ENCODE measurements around the gene ZNF414.

Gene ZNF414

GRCh38 chr19:8473648-8474476 is 40.1 kb downstream of the ZNF414 start:
- no peak for DNase-seq (ENCODE audit: low read depth, low spot score)
- Histone ChIP-seq H3K4me3 (no peak overlapping the region), H3K9ac (ENCODE audit: insufficient read length) (no peak overlapping the region), H3K27ac (peak overlapping the region; percentile 60; the same call in 1 of the 2 replicates), H3K36me3 (ENCODE audit: insufficient read depth, low read length) (peaks cover 98% of the 10 kb centered on the region), H3K9me3 (ENCODE audit: low read depth, low read length) (no peaks in the 10 kb centered on the region)
- TF ChIP-seq FOXP2 (optimal IDR thresholded peaks at IDR 0.05; ENCODE audit: control extremely low read depth, extremely low read length, insufficient read depth) (no peak), EZH2 (IDR thresholded peaks at IDR 0.05) (no peak), POLR2AphosphoS5 (IDR thresholded peaks at IDR 0.05; ENCODE audit: borderline replicate concordance, low read depth, low read length) (no peak)

DNA sequence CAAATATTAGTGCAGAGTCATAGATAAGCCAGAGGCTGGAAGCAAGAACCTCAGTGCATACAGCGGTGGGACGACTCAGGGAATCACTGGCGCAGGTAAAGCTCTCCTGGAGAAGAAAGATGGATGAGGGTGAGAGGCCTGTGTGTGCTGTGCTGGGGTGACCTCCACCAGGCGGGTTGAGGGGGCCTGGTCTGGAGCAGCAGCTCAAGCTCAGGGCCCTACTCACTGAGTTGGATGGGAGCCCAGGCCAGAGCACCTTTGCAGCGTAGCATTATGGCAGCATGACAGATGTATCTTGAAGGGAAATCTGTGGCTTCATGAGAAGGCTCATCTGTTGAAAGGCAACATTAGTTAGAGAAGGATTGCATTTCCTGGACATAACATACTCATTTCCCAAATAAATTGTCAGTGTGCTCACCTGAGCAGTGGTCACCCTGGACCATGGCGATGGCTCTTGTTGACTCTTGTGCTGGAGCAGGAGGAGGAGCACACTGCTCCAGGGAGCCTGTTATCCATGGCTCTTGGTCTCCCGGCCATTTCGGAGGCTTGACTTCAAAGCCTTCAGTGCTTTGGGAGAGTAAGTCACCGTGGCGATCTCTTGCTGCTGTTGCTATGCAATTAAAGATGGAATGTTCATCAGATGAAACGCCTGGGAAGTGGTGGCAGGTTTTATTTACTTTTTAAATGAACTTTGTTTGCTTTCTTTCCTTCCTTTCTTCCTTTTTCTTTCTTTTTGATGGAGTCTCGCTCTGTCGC is 44.2 kb downstream of the ZNF414 start:
- Histone ChIP-seq H3K9me3 (ENCODE audit: low read depth, low read length) (no peaks in the 10 kb centered on the region), H3K4me3 (no peak overlapping the region), H3K9ac (ENCODE audit: insufficient read length) (no peak overlapping the region), H3K27ac (peak overlapping the region; percentile 98), H3K36me3 (ENCODE audit: insufficient read depth, low read length) (peaks cover 100% of the 10 kb centered on the region)
- TF ChIP-seq FOXP2 (optimal IDR thresholded peaks at IDR 0.05; ENCODE audit: control extremely low read depth, extremely low read length, insufficient read depth) (no peak), POLR2AphosphoS5 (IDR thresholded peaks at IDR 0.05; ENCODE audit: borderline replicate concordance, low read depth, low read length) (no peak), EZH2 (IDR thresholded peaks at IDR 0.05) (no peak)
- no peak for DNase-seq (ENCODE audit: low read depth, low spot score)

DNA sequence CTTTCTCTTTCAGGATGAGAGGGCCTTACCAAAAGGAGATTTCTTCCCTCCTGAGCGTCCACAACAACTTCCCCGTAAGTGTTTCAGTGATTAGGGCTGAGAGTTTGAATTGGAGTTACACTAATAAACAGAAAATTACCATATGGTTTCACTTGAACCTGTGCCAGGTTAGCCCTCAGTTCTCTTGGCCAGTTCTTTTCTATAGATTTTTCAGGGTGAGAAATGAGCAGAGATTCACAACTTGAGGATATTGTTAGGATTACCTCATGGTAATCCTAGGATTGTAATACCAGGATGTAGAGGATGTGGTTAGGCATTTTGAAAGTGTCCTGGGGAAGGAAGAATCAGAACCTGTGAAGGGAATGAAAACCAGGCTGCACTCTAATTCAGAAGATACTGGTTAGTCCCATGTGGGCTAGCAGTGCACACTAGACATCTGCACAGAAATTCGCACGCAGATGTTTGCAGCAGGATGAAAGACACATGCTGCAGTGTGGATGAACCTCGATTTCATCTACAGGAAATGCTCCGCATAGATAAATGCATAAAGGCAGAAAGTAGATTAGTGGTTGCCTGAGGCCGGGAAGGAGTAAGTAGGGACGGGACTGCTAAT is 45.1 kb downstream of the ZNF414 start:
- peak overlapping the region; percentile 98 for H3K27ac ChIP-seq
- TF ChIP-seq FOXP2 (optimal IDR thresholded peaks at IDR 0.05; ENCODE audit: control extremely low read depth, extremely low read length, insufficient read depth): peak; percentile 72
- TF ChIP-seq EZH2 (IDR thresholded peaks at IDR 0.05): no peak
- peak overlapping the region; percentile 57 for H3K9ac ChIP-seq (ENCODE audit: insufficient read length)
- peaks cover 100% of the 10 kb centered on the region for H3K36me3 ChIP-seq (ENCODE audit: insufficient read depth, low read length)
- no peaks in the 10 kb centered on the region for H3K9me3 ChIP-seq (ENCODE audit: low read depth, low read length)
- peak overlapping the region; percentile 50 for H3K4me3 ChIP-seq
- peak; percentile 90 for DNase-seq (ENCODE audit: low read depth, low spot score)

- H3K36me3 ChIP-seq (ENCODE audit: insufficient read depth, low read length): peaks cover 100% of the 10 kb centered on the region
- TF ChIP-seq POLR2AphosphoS5 (IDR thresholded peaks at IDR 0.05; ENCODE audit: borderline replicate concordance, low read depth, low read length) (no peak), EZH2 (IDR thresholded peaks at IDR 0.05) (no peak), FOXP2 (optimal IDR thresholded peaks at IDR 0.05; ENCODE audit: control extremely low read depth, extremely low read length, insufficient read depth) (no peak)
- no peaks in the 10 kb centered on the region for H3K9me3 ChIP-seq (ENCODE audit: low read depth, low read length)
- DNase-seq (ENCODE audit: low read depth, low spot score): no peak
- H3K4me3 ChIP-seq: peak overlapping the region; percentile 50
- H3K27ac ChIP-seq: peak overlapping the region; percentile 98
- peak overlapping the region; percentile 57 for H3K9ac ChIP-seq (ENCODE audit: insufficient read length)
These were observed 45.8 kb downstream of the ZNF414 start for GRCh38 chr19:8468124-8468523.

DNA sequence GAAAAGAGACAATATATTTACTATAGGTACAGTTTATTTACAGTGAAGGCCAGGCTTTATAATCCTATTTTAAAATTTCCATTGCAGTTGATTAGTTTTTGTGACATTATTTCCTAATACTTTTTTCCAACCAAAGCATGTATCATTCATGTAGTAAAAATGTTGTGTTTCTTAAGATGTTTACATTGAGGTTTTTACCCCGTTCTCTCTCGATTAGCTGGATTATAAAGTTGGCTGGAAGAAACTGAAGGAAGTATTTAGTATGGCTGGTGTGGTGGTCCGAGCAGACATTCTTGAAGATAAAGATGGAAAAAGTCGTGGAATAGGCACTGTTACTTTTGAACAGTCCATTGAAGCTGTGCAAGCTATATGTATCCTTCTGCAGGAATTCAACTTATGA is 47.9 kb downstream of the ZNF414 start:
- no peak overlapping the region for H3K4me3 ChIP-seq
- no peaks in the 10 kb centered on the region for H3K9me3 ChIP-seq (ENCODE audit: low read depth, low read length)
- H3K9ac ChIP-seq (ENCODE audit: insufficient read length): no peak overlapping the region
- TF ChIP-seq EZH2 (IDR thresholded peaks at IDR 0.05) (no peak), POLR2AphosphoS5 (IDR thresholded peaks at IDR 0.05; ENCODE audit: borderline replicate concordance, low read depth, low read length) (no peak), FOXP2 (optimal IDR thresholded peaks at IDR 0.05; ENCODE audit: control extremely low read depth, extremely low read length, insufficient read depth) (no peak)
- peak overlapping the region; percentile 82 for H3K27ac ChIP-seq
- DNase-seq (ENCODE audit: low read depth, low spot score): no peak
- peaks cover 99% of the 10 kb centered on the region for H3K36me3 ChIP-seq (ENCODE audit: insufficient read depth, low read length)

DNA sequence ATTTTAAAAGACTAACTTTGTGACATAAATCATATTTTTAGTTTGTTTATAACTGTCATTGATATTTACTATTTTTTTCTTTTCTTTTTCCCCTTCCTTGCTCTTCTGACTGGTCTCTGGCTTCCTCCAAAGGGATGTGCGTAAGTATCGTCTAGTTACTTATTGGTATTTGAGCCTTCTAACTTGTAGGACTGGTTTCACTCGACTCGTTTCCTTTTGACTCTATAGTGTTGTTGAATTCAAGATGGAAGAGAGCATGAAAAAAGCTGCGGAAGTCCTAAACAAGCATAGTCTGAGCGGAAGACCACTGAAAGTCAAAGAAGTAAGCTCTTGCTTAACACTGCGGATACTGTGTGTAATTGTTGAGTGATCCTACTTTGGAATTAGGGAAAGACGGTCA is 50.6 kb downstream of the ZNF414 start:
- H3K36me3 ChIP-seq (ENCODE audit: insufficient read depth, low read length): peaks cover 98% of the 10 kb centered on the region
- H3K4me3 ChIP-seq: no peak overlapping the region
- TF ChIP-seq POLR2AphosphoS5 (IDR thresholded peaks at IDR 0.05; ENCODE audit: borderline replicate concordance, low read depth, low read length) (no peak), EZH2 (IDR thresholded peaks at IDR 0.05) (no peak), FOXP2 (optimal IDR thresholded peaks at IDR 0.05; ENCODE audit: control extremely low read depth, extremely low read length, insufficient read depth) (no peak)
- no peak overlapping the region for H3K9ac ChIP-seq (ENCODE audit: insufficient read length)
- DNase-seq (ENCODE audit: low read depth, low spot score): no peak
- no peaks in the 10 kb centered on the region for H3K9me3 ChIP-seq (ENCODE audit: low read depth, low read length)
- H3K27ac ChIP-seq: peak overlapping the region; percentile 85; the same call in 1 of the 2 replicates

DNA sequence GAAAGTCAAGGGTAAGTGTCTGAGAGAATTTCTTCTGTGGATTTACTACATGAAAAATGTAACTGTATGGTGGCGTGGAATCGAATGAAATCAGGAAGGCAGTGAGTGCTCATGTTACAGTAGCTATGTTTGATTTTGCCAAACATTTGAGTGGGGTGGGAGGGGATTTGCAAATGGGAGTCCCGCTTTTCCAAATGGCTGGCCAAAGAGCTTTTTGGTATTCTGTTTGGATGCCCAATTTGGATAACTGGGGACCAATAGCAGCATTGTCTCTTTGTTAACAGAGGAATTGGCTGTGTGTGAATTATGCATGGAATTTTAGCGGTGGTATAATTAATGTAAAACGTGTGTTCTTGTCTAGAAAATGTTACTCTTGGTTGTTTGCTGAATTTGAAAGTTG is 51.4 kb downstream of the ZNF414 start:
- Histone ChIP-seq H3K4me3 (no peak overlapping the region), H3K36me3 (ENCODE audit: insufficient read depth, low read length) (peaks cover 98% of the 10 kb centered on the region), H3K9me3 (ENCODE audit: low read depth, low read length) (no peaks in the 10 kb centered on the region), H3K9ac (ENCODE audit: insufficient read length) (no peak overlapping the region), H3K27ac (peak overlapping the region; percentile 85)
- TF ChIP-seq FOXP2 (optimal IDR thresholded peaks at IDR 0.05; ENCODE audit: control extremely low read depth, extremely low read length, insufficient read depth): no peak
- no peak for TF ChIP-seq EZH2 (IDR thresholded peaks at IDR 0.05)
- no peak for TF ChIP-seq POLR2AphosphoS5 (IDR thresholded peaks at IDR 0.05; ENCODE audit: borderline replicate concordance, low read depth, low read length)
- no peak for DNase-seq (ENCODE audit: low read depth, low spot score)

- H3K36me3 ChIP-seq (ENCODE audit: insufficient read depth, low read length): peaks cover 98% of the 10 kb centered on the region
- H3K27ac ChIP-seq: peak overlapping the region; percentile 85
- 0 out of 2 replicates have a peak overlapping the region, but pooled peaks have one; percentile 11 for H3K4me3 ChIP-seq
- H3K9ac ChIP-seq (ENCODE audit: insufficient read length): no peak overlapping the region
- TF ChIP-seq EZH2 (IDR thresholded peaks at IDR 0.05) (no peak), POLR2AphosphoS5 (IDR thresholded peaks at IDR 0.05; ENCODE audit: borderline replicate concordance, low read depth, low read length) (0 out of 2 replicates have a peak, but pooled peaks have one; percentile 33)
- no peak for DNase-seq (ENCODE audit: low read depth, low spot score)
- H3K9me3 ChIP-seq (ENCODE audit: low read depth, low read length): no peaks in the 10 kb centered on the region
These were observed 52.1 kb downstream of the ZNF414 start for GRCh38 chr19:8461891-8462290.
